MM.1S (cell line): Measurements from ENCODE around the gene ITGA4.

Experiments
- CTCF ChIP-seq: fragments of 300-600 bp; sonication (generic); IDR thresholded peaks from 2 replicates; pipeline ENCODE4 v1.5.1; 2016; ENCODE audit warnings: antibody characterized with exemption, low read length, mixed read lengths
- EZH2phosphoT487 ChIP-seq: fragments of 300-600 bp; sonication (generic); IDR thresholded peaks from 2 replicates; pipeline ENCODE4 v1.6.1; 2018; ENCODE audit warnings: antibody characterized with exemption, low read length

GRCh38 chr2:181471783-181472182 is 14.6 kb downstream of the ITGA4 start:
- TF ChIP-seq CTCF (no peak), EZH2phosphoT487 (no peak)
